ENCODE results near the gene STAC3.

STAC3 gene

DNA sequence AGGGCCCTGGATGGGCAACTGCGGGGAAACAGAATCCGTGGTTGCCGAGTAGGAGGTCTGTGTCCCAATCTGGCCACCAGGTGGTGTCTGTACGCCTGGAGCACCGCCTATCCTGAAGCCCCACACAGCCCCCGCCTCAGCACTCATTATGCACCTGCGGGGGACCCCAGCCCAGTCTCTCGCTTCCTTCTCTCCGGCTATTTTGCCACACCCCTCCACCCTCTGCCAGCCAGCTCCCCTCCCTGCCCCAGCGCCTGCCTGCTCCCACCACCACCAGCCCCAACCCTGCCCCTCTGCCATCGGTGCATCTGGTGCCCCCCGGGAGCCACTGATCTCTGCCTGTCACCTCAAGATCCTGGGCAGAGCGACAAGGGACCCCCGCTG, 36.6 kb downstream of the STAC3 start:
- H4K20me1 ChIP-seq (ENCODE audit: control insufficient read depth, insufficient read depth, low read depth, low read length) = peaks cover 5% of the 10 kb centered on the region; the same call in 1 of the 2 replicates
- no peak overlapping the region for H3K27ac ChIP-seq (ENCODE audit: low read depth, low read length)
- H3K9me2 ChIP-seq (replicated peaks; ENCODE audit: control insufficient read depth, low read length) = no peaks in the 10 kb centered on the region
- H3K4me1 ChIP-seq (ENCODE audit: control insufficient read depth, low read length) = peaks cover 63% of the 10 kb centered on the region
- H3K27me3 ChIP-seq (ENCODE audit: control insufficient read depth, low read length) = no peaks in the 10 kb centered on the region
- no peaks in the 10 kb centered on the region for H3K9me3 ChIP-seq (ENCODE audit: control insufficient read depth, insufficient read depth, low read length)
- peak overlapping the region; percentile 88 for H3K4me2 ChIP-seq (ENCODE audit: low read length)
- peaks cover 26% of the 10 kb centered on the region for H3K79me2 ChIP-seq (ENCODE audit: control insufficient read depth, low read length)
- H3F3A ChIP-seq (ENCODE audit: control insufficient read depth, insufficient read depth) = peaks cover 12% of the 10 kb centered on the region
- peak overlapping the region; percentile 40 for H3K4me3 ChIP-seq (ENCODE audit: low read length)
- H3K36me3 ChIP-seq (ENCODE audit: control insufficient read depth, low read length) = peaks cover 11% of the 10 kb centered on the region
- TF ChIP-seq EZH2phosphoT487 (IDR thresholded peaks at IDR 0.05; ENCODE audit: borderline replicate concordance, low read length) (no peak), CTCF (IDR thresholded peaks at IDR 0.05; ENCODE audit: low read depth, low read length, poor library complexity, severe bottlenecking) (peak; percentile 86)

DNA sequence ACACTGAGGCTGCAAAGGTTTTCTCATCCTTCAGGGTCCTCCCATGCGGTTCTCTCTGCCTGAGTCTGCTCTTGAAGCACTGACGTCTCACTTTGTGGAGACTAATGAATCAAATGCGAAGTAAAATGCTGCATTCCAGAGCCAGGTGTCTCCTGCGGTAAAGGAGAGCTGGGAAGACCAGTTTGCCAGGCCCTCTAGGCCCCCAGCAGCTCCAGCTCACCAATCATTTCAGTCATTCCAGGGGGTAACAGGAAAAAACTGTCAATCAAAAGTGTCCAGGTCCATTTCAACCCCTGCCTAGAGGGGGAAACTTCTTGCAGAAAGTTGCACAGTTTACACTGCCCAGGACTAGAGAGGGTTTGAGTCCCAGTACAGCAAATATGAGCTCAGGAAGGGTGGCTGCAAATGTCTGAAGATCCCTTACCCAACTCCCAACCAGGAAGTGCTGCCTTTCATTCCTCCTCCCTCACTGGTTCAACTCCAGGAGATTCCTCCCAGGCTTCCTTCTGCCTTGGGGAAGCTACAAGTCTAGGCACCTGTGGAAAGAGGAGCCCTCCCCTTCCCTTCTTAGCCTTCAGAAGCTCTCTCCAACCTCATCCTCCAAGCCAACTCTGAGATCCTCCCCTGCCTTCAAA, 37.1 kb downstream of the STAC3 start:
- H3K9me3 ChIP-seq (ENCODE audit: control insufficient read depth, insufficient read depth, low read length) = no peaks in the 10 kb centered on the region
- peaks cover 11% of the 10 kb centered on the region for H3K36me3 ChIP-seq (ENCODE audit: control insufficient read depth, low read length)
- H3K27ac ChIP-seq (ENCODE audit: low read depth, low read length) = no peak overlapping the region
- peaks cover 21% of the 10 kb centered on the region for H3K79me2 ChIP-seq (ENCODE audit: control insufficient read depth, low read length)
- TF ChIP-seq EZH2phosphoT487 (IDR thresholded peaks at IDR 0.05; ENCODE audit: borderline replicate concordance, low read length) (no peak), CTCF (IDR thresholded peaks at IDR 0.05; ENCODE audit: low read depth, low read length, poor library complexity, severe bottlenecking) (no peak)
- peak overlapping the region; percentile 88 for H3K4me2 ChIP-seq (ENCODE audit: low read length)
- H3K9me2 ChIP-seq (replicated peaks; ENCODE audit: control insufficient read depth, low read length) = no peaks in the 10 kb centered on the region
- peak overlapping the region; percentile 40 for H3K4me3 ChIP-seq (ENCODE audit: low read length)
- H4K20me1 ChIP-seq (ENCODE audit: control insufficient read depth, insufficient read depth, low read depth, low read length) = peaks cover 5% of the 10 kb centered on the region; the same call in 1 of the 2 replicates
- H3F3A ChIP-seq (ENCODE audit: control insufficient read depth, insufficient read depth) = peaks cover 12% of the 10 kb centered on the region
- no peaks in the 10 kb centered on the region for H3K27me3 ChIP-seq (ENCODE audit: control insufficient read depth, low read length)
- peaks cover 58% of the 10 kb centered on the region for H3K4me1 ChIP-seq (ENCODE audit: control insufficient read depth, low read length)

DNA sequence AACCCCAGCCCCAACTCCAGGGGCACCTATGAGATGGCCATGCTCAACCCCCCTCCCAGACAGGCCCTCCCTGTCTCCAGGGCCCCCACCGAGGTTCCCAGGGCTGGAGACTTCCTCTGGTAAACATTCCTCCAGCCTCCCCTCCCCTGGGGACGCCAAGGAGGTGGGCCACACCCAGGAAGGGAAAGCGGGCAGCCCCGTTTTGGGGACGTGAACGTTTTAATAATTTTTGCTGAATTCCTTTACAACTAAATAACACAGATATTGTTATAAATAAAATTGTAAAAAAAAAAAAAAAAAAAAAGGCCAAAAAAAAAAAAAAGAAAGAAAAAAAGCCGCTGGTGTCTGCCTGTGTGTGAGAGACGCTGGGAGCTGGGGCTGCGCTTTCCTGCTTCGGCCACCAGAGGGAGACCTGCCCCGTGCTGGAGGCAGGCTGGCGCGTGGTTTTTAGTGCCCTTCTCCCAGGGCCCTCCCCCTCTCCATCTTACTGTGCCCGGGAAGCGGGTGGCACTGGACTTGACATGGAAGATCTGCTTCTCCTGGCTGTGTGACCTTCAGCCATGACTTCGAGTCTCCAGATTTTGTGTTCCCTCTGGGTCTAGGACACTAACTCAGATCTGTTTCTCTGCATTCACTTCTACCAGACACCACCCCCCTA, 37.8 kb downstream of the STAC3 start:
- TF ChIP-seq CTCF (IDR thresholded peaks at IDR 0.05; ENCODE audit: low read depth, low read length, poor library complexity, severe bottlenecking) (peak; percentile 75), EZH2phosphoT487 (IDR thresholded peaks at IDR 0.05; ENCODE audit: borderline replicate concordance, low read length) (no peak)
- peaks cover 51% of the 10 kb centered on the region for H3K4me1 ChIP-seq (ENCODE audit: control insufficient read depth, low read length)
- peaks cover 14% of the 10 kb centered on the region for H3K79me2 ChIP-seq (ENCODE audit: control insufficient read depth, low read length)
- no peak overlapping the region for H3K27ac ChIP-seq (ENCODE audit: low read depth, low read length)
- peak overlapping the region; percentile 88 for H3K4me2 ChIP-seq (ENCODE audit: low read length)
- H3K36me3 ChIP-seq (ENCODE audit: control insufficient read depth, low read length) = peaks cover 9% of the 10 kb centered on the region
- H3K9me3 ChIP-seq (ENCODE audit: control insufficient read depth, insufficient read depth, low read length) = no peaks in the 10 kb centered on the region
- peak overlapping the region; percentile 40 for H3K4me3 ChIP-seq (ENCODE audit: low read length)
- H3K9me2 ChIP-seq (replicated peaks; ENCODE audit: control insufficient read depth, low read length) = no peaks in the 10 kb centered on the region
- no peaks in the 10 kb centered on the region for H3K27me3 ChIP-seq (ENCODE audit: control insufficient read depth, low read length)
- H3F3A ChIP-seq (ENCODE audit: control insufficient read depth, insufficient read depth) = peaks cover 12% of the 10 kb centered on the region
- H4K20me1 ChIP-seq (ENCODE audit: control insufficient read depth, insufficient read depth, low read depth, low read length) = peaks cover 5% of the 10 kb centered on the region; the same call in 1 of the 2 replicates

Measured in DOHH2 (cell line).